SK-N-SH treated with all-trans-retinoic acid at 6 μM for 48 hours (cell line): ENCODE measurements around the gene KRT82.

ENCODE experiments used
- ATAC-seq: fragments of 200-7000 bp; cut with Tn5 transposase; 3 replicates; pipeline ENCODE4 v1.9.1; 2020; ENCODE audit warnings: mild to moderate bottlenecking, moderate library complexity
- ARNTL ChIP-seq: fragments of 450-650 bp; formaldehyde crosslinking; IDR thresholded peaks from 2 replicates; pipeline ENCODE4 v1.5.0; 2020; ENCODE audit warnings: low read depth, mild to moderate bottlenecking, moderate library complexity, borderline replicate concordance
- BACH2 ChIP-seq: fragments of 250-450 bp; sonication (Bioruptor Pico); IDR thresholded peaks from 2 replicates; pipeline ENCODE4 v1.9.0; 2021; ENCODE audit warnings: mild to moderate bottlenecking, borderline replicate concordance
- CREB5 ChIP-seq: fragments of 250-450 bp; sonication (Bioruptor Pico); IDR thresholded peaks from 2 replicates; pipeline ENCODE4 v1.5.1; 2020; ENCODE audit warnings: low read depth, mild to moderate bottlenecking, moderate library complexity
- CSDC2 ChIP-seq: fragments of 250-450 bp; sonication (Bioruptor Pico); IDR thresholded peaks from 2 replicates; pipeline ENCODE4 v1.5.0; 2020; ENCODE audit warnings: mild to moderate bottlenecking, moderate library complexity
- CSRNP3 ChIP-seq: fragments of 250-450 bp; sonication (Bioruptor Pico); IDR thresholded peaks from 2 replicates; pipeline ENCODE4 v1.5.1; 2021; ENCODE audit warnings: mild to moderate bottlenecking, moderate library complexity
- ESRRG ChIP-seq: fragments of 250-450 bp; sonication (Bioruptor Pico); IDR thresholded peaks from 2 replicates; pipeline ENCODE4 v1.6.1; 2021; ENCODE audit warnings: mild to moderate bottlenecking
- GLIS3 ChIP-seq: fragments of 250-450 bp; sonication (Bioruptor Pico); IDR thresholded peaks from 2 replicates; pipeline ENCODE4 v1.5.0; 2020; ENCODE audit warnings: mild to moderate bottlenecking, moderate library complexity
- ISL1 ChIP-seq: fragments of 250-450 bp; sonication (Bioruptor Pico); IDR thresholded peaks from 2 replicates; pipeline ENCODE4 v2.1.2; 2022; ENCODE audit warnings: mild to moderate bottlenecking, moderate library complexity
- OSR1 ChIP-seq: fragments of 250-450 bp; sonication (Bioruptor Pico); IDR thresholded peaks from 2 replicates; pipeline ENCODE4 v1.8.0; 2022; ENCODE audit warnings: moderate library complexity, mild to moderate bottlenecking, inconsistent platforms
- PATZ1 ChIP-seq: fragments of 250-450 bp; sonication (Bioruptor Pico); IDR thresholded peaks from 2 replicates; pipeline ENCODE4 v1.8.0; 2020; ENCODE audit warnings: mild to moderate bottlenecking, moderate library complexity, borderline replicate concordance
- POU6F1 ChIP-seq: fragments of 250-450 bp; sonication (Bioruptor Pico); IDR thresholded peaks from 2 replicates; pipeline ENCODE4 v1.8.0; 2021; ENCODE audit warnings: low read depth, mild to moderate bottlenecking, moderate library complexity, borderline replicate concordance
- PPARA ChIP-seq: fragments of 250-450 bp; sonication (Bioruptor Pico); IDR thresholded peaks from 2 replicates; pipeline ENCODE4 v1.5.0; 2020; ENCODE audit warnings: mild to moderate bottlenecking, borderline replicate concordance
- RARB ChIP-seq: fragments of 250-450 bp; sonication (Bioruptor Pico); IDR thresholded peaks from 2 replicates; pipeline ENCODE4 v1.8.0; 2021; ENCODE audit warnings: mild to moderate bottlenecking, moderate library complexity
- SNAI2 ChIP-seq: fragments of 250-450 bp; sonication (Bioruptor Pico); IDR thresholded peaks from 2 replicates; pipeline ENCODE4 v1.5.0; 2020; ENCODE audit warnings: mild to moderate bottlenecking, moderate library complexity
- ZC3H10 ChIP-seq: fragments of 250-450 bp; sonication (Bioruptor Pico); IDR thresholded peaks from 2 replicates; pipeline ENCODE4 v1.5.1; 2021; ENCODE audit warnings: mild to moderate bottlenecking, moderate library complexity
- ZFP3 ChIP-seq: fragments of 250-450 bp; sonication (Bioruptor Pico); IDR thresholded peaks from 2 replicates; pipeline ENCODE4 v1.5.0; 2020; ENCODE audit warnings: mild to moderate bottlenecking, moderate library complexity
- ZFP30 ChIP-seq: fragments of 450-650 bp; formaldehyde crosslinking; IDR thresholded peaks from 2 replicates; pipeline ENCODE4 v1.5.0; 2022; ENCODE audit warnings: mild to moderate bottlenecking, moderate library complexity
- ZNF565 ChIP-seq: fragments of 450-650 bp; formaldehyde crosslinking; conservative IDR thresholded peaks from 2 replicates; pipeline ENCODE4 v1.5.0; 2020; ENCODE audit warnings: low read depth, mild to moderate bottlenecking, moderate library complexity
- ZNF70 ChIP-seq: fragments of 450-650 bp; formaldehyde crosslinking; IDR thresholded peaks from 2 replicates; pipeline ENCODE4 v1.5.0; 2020; ENCODE audit warnings: mild to moderate bottlenecking, moderate library complexity
- ZNF8 ChIP-seq: fragments of 450-650 bp; formaldehyde crosslinking; IDR thresholded peaks from 2 replicates; pipeline ENCODE4 v1.5.0; 2020; ENCODE audit warnings: mild to moderate bottlenecking, moderate library complexity

The KRT82 gene

GRCh38 chr12:52353766-52354165 lies 52.4 kb downstream of the KRT82 start:
- TF ChIP-seq ESRRG: no peak
- no peak for TF ChIP-seq ZC3H10
- TF ChIP-seq POU6F1 (CRISPR knock-in tag): no peak
- no peak for TF ChIP-seq CREB5 (CRISPR knock-in tag)
- TF ChIP-seq PPARA: no peak
- TF ChIP-seq ZNF8 (CRISPR knock-in tag): no peak
- no peak for TF ChIP-seq ZFP30 (CRISPR knock-in tag)
- no peak for ATAC-seq

GRCh38 chr12:52352951-52353350 lies 53.2 kb downstream of the KRT82 start:
- TF ChIP-seq ZNF8 (CRISPR knock-in tag) (no peak), ISL1 (CRISPR knock-in tag) (no peak), BACH2 (CRISPR knock-in tag) (no peak), ESRRG (no peak), CSDC2 (no peak), SNAI2 (CRISPR knock-in tag) (no peak), PPARA (no peak), ZNF565 (CRISPR knock-in tag) (no peak), GLIS3 (no peak)
- no peak for ATAC-seq

- no peak for TF ChIP-seq ARNTL (CRISPR knock-in tag)
- no peak for TF ChIP-seq CSRNP3 (CRISPR knock-in tag)
- no peak for TF ChIP-seq ZNF565 (CRISPR knock-in tag)
- TF ChIP-seq PPARA: no peak
- TF ChIP-seq PATZ1: no peak
- TF ChIP-seq ISL1 (CRISPR knock-in tag): no peak
- TF ChIP-seq, all 23 proteins: peak for 0
- no peak for ATAC-seq
These were observed 54.7 kb downstream of the KRT82 start for GRCh38 chr12:52351196-52352059.

GRCh38 chr12:52350786-52351185 lies 55.3 kb downstream of the KRT82 start:
- ATAC-seq: no peak
- TF ChIP-seq SNAI2 (CRISPR knock-in tag): no peak
- TF ChIP-seq OSR1: no peak
- no peak for TF ChIP-seq CSDC2
- no peak for TF ChIP-seq ZFP3
- TF ChIP-seq PATZ1: no peak
- TF ChIP-seq CSRNP3 (CRISPR knock-in tag): no peak
- no peak for TF ChIP-seq ISL1 (CRISPR knock-in tag)
- no peak for TF ChIP-seq RARB (CRISPR knock-in tag)
- no peak for TF ChIP-seq ZNF565 (CRISPR knock-in tag)
- no peak for TF ChIP-seq ARNTL (CRISPR knock-in tag)
- no peak for TF ChIP-seq GLIS3
- TF ChIP-seq BACH2 (CRISPR knock-in tag): no peak
- TF ChIP-seq ZC3H10: no peak
- no peak for TF ChIP-seq CREB5 (CRISPR knock-in tag)
- TF ChIP-seq ZNF70 (CRISPR knock-in tag): no peak
- no peak for TF ChIP-seq ZFP30 (CRISPR knock-in tag)
- TF ChIP-seq POU6F1 (CRISPR knock-in tag): no peak
